Measurements from ENCODE around the gene P2RX7.

GRCh38 chr12:121090586-121091514 lies 41.8 kb upstream of the P2RX7 start:
- TF ChIP-seq CTCF (IDR thresholded peaks at IDR 0.05) (no peak), POLR2A (IDR thresholded peaks at IDR 0.05) (no peak)

Data from adrenal gland (tissue), 5 donors.